NCI-H510A treated with DMSO at 0.1 percent for 48 hours (cell line): ENCODE results near the gene NSDHL.

Source experiments
- DNase-seq: peaks from one replicate; lab custom pipeline; 2025; lab: John Stamatoyannopoulos, UW

Gene NSDHL

GRCh38 chrX:152913910-152914309, 83.0 kb downstream of the NSDHL start:
- DNase-seq: no peak

GRCh38 chrX:152915541-152916241, 84.8 kb downstream of the NSDHL start:
- no peak for DNase-seq

- no peak for DNase-seq
These were observed 87.1 kb downstream of the NSDHL start for GRCh38 chrX:152917656-152918579.

GRCh38 chrX:152918707-152919106, 87.8 kb downstream of the NSDHL start:
- DNase-seq: no peak
